Lung (tissue), 12 donors: ENCODE measurements around the gene ARHGEF28. TPM values are rescaled to one million over a fixed set of nuclear protein-coding genes. Genes with fewer than 3 reads are reported as not detected.

Experiments
- ATAC-seq: fragments of 200-7000 bp; cut with Tn5 transposase; one replicate; pipeline ENCODE4 v1.9.1; 2020; ENCODE audit warnings: moderate number of reproducible peaks; ENCODE audit not compliant: insufficient read depth, low FRiP score
- DNase-seq, 3 donors: peaks; one replicate each; pipeline ENCODE4 v3.0.0-alpha.2; 2013 to 2017
- H3K27ac ChIP-seq, 2 donors: one replicate each; pipeline ENCODE4 v1.5.1; 2013; ENCODE audit warnings: mild to moderate bottlenecking in 2 of 2, moderate library complexity in 2 of 2, control low read depth in 1 of 2, inconsistent platforms in 1 of 2, low read depth in 1 of 2, low read length in 1 of 2
- H3K27me3 ChIP-seq, 3 donors: one replicate each; pipeline ENCODE4 v1.5.1; 2013; ENCODE audit warnings: low read length in 2 of 3; ENCODE audit not compliant: control insufficient read depth in 3 of 3, insufficient read depth in 3 of 3
- H3K36me3 ChIP-seq, 4 donors: one replicate each; pipeline ENCODE4 v1.5.1; 2013; ENCODE audit warnings: low read length in 4 of 4, mild to moderate bottlenecking in 1 of 4, moderate library complexity in 1 of 4; ENCODE audit not compliant: control insufficient read depth in 4 of 4, insufficient read depth in 4 of 4
- H3K4me1 ChIP-seq, 5 donors: one replicate each; pipeline ENCODE4 v1.5.1; 2013; ENCODE audit warnings: low read length in 5 of 5, mild to moderate bottlenecking in 2 of 5, moderate library complexity in 1 of 5; ENCODE audit not compliant: control insufficient read depth in 5 of 5, insufficient read depth in 5 of 5
- H3K4me3 ChIP-seq: one replicate; pipeline ENCODE4 v1.5.1; 2013; ENCODE audit warnings: mild to moderate bottlenecking, control low read depth, moderate library complexity
- H3K9ac ChIP-seq, 2 donors: one replicate each; pipeline ENCODE4 v1.5.1; 2013; ENCODE audit warnings: low read length in 2 of 2, control low read depth in 1 of 2; ENCODE audit not compliant: insufficient read depth in 1 of 2
- H3K9me3 ChIP-seq, 4 donors: one replicate each; pipeline ENCODE4 v1.5.1; 2013; ENCODE audit warnings: low read length in 3 of 4, mild to moderate bottlenecking in 1 of 4, moderate library complexity in 1 of 4; ENCODE audit not compliant: control insufficient read depth in 4 of 4, insufficient read depth in 3 of 4
- WGBS, 2 donors: extraction: QIAGEN DNeasy Blood & Tissue Kit; methylation state at CpG; one replicate each; pipeline ENCODE4 v1.1.7; 2013; 5-methylcytosine and 5-hydroxymethylcytosine counted together
- polyA plus RNA-seq, 2 donors: library from polyadenylated mRNA; stranded (reverse); fragments of 200-250 nt; gene quantifications; one replicate each; pipeline ENCODE4 v1.2.1, GENCODE V29; 2013
- total RNA-seq, 2 donors: library from RNA; depleted of rRNA in 1 of 2; stranded (reverse); fragments of >200 nt in 1 of 2; gene quantifications; one replicate each; pipeline ENCODE4 v1.2.1, GENCODE V29; 2014 to 2021
- TF ChIP-seq, protein P1 (sequence below): IDR thresholded peaks from 2 replicates; pipeline ENCODE4 v1.5.1; 2012; ENCODE audit warnings: mild to moderate bottlenecking; ENCODE audit errors: control extremely low read depth, extremely low read depth
- donor health status: control.
- donor health status: control.
- donor health status: Bipolar disorder and iron deficiency.
- donor health status: healthy.
- donor health status: DM: yes; HTN: yes; CAD: no.

ARHGEF28 gene
- total and polyA plus RNA-seq, 4 donors, result 3.0 to 13.0 (median 10.0) TPM

DNA sequence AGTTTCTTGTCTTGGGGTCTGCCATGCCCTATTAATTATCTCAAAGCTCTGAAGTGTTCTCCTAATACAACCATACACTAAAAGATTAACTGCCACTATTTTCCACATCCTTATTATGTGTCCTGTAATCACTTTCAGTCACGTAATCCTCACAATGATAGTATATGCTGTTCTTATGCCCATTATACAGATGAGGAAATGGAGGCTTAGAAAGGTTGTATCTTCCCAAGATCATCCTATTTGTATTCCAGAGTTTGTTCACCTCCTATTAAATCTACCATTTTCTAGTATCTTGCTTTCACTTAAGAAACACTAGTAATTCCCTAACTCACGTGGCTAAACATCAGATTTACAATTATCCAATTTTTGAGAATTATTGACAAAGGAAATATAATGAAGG, 2.9 kb upstream of the ARHGEF28 start:
- Histone ChIP-seq H3K4me1 (peaks cover 0 to 8% (median 5%) of the 10 kb centered on the region in 5 donors), H3K27me3 (peaks cover 0 to 19% (median 6%) of the 10 kb centered on the region in 3 donors), H3K27ac (no peak overlapping the region), H3K4me3 (no peak overlapping the region), H3K9ac (no peak overlapping the region), H3K9me3 (no peaks in the 10 kb centered on the region), H3K36me3 (no peaks in the 10 kb centered on the region)
- no peak for DNase-seq
- TF ChIP-seq, protein P1, sequence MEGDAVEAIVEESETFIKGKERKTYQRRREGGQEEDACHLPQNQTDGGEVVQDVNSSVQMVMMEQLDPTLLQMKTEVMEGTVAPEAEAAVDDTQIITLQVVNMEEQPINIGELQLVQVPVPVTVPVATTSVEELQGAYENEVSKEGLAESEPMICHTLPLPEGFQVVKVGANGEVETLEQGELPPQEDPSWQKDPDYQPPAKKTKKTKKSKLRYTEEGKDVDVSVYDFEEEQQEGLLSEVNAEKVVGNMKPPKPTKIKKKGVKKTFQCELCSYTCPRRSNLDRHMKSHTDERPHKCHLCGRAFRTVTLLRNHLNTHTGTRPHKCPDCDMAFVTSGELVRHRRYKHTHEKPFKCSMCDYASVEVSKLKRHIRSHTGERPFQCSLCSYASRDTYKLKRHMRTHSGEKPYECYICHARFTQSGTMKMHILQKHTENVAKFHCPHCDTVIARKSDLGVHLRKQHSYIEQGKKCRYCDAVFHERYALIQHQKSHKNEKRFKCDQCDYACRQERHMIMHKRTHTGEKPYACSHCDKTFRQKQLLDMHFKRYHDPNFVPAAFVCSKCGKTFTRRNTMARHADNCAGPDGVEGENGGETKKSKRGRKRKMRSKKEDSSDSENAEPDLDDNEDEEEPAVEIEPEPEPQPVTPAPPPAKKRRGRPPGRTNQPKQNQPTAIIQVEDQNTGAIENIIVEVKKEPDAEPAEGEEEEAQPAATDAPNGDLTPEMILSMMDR, result no peak
- no peak for ATAC-seq
- 93 to 96% methylated on average over 2 of the region's 2 CpGs for WGBS, 2 donors

DNA sequence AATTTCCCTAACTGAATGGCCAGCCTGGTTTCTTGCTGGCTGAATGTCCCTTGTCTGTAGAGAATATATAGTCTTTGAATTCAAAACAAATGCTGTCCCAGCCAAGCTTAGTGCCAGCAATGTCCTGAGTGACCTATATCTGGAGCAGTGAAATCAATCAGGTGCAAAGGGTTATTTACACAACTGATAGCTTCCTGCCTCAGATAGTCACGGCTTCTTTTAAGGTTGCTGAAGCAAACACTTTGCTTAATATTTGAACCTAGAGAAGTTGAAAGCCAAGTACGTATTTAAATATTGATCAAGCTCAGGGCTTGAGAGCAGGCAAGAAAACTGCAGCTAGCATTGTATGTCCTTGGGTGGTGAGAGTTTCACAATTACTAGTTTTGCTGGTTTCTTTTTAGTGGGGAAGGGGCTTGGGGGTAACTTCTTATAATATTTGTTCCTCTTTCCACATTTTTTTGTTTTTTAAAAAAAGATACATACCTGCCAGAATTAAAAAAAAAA, 2.0 kb upstream of the ARHGEF28 start:
- 63 to 70% methylated on average over 2 of the region's 2 CpGs for WGBS, 2 donors

DNA sequence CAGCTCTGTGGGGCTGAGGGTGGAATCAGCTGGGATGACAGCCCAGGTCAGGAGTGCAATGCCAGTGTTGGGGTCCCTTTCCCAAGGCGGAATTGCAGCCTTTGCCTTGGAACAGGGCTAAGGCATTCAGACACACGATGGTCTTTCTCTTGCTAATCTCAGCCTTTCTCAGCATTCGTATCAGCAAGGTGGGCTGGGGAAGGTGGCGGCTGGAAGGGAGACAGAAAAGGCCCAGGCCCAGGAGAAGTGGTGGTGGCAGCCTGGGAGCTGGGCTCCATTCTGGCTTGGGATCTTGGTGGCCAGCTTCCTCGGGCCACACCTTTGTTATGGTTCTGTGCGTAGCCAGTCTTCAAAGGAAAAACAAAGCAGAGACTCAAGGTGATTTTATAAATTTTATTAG, 1.1 kb upstream of the ARHGEF28 start:
- DNase-seq (no peak), ATAC-seq (no peak)
- H3K4me3 ChIP-seq, result no peak overlapping the region
- no peaks in the 10 kb centered on the region for H3K9me3 ChIP-seq
- 94 to 96% methylated on average over 6 of the region's 6 CpGs for WGBS, 2 donors
- H3K27me3 ChIP-seq, result peaks cover 0 to 24% (median 8%) of the 10 kb centered on the region in 3 donors
- H3K4me1 ChIP-seq, result peaks cover 0 to 8% (median 5%) of the 10 kb centered on the region in 5 donors
- no peak overlapping the region for H3K9ac ChIP-seq
- TF ChIP-seq, protein P1, result no peak
- no peak overlapping the region for H3K27ac ChIP-seq
- H3K36me3 ChIP-seq, result no peaks in the 10 kb centered on the region

More for the DNA sequence above, 2.0 kb upstream of the ARHGEF28 start:
- ATAC-seq, result no peak
- Histone ChIP-seq H3K4me3 (no peak overlapping the region), H3K36me3 (no peaks in the 10 kb centered on the region), H3K4me1 (peaks cover 0 to 8% (median 5%) of the 10 kb centered on the region in 5 donors), H3K27ac (no peak overlapping the region), H3K9ac (no peak overlapping the region), H3K27me3 (peaks cover 0 to 24% (median 6%) of the 10 kb centered on the region in 3 donors), H3K9me3 (no peaks in the 10 kb centered on the region)
- DNase-seq, result no peak
- TF ChIP-seq, protein P1, result no peak

DNA sequence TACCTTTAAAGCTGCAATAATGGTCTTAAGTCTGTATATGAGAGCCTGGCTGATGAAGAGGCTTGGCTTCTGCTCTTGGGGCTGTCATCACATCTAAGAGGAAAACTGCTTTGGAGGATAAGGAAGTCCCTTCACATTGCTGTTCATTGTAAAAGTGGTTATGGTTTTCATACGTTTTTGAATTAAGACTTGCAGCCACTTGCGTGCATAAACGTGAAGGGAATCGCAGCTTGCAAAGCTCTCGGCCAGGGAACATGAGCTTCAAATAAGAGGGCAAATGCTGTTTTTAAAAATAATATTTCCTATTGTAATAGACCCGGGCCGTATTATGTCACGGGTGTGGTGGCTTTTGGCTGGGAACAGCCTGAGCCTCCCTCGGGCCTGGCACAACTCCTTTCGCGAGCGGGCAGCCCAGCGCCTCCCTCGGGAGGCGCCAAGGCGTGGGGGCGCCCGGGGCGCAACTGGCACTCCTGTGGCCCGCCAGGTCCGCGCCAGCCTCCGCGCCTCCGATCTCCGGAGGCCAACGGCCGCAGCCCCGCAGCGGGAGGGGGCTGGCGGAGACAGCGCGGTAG, 538 bp upstream of the ARHGEF28 start:
- DNase-seq, result peak in 1 of 3 donors; percentile 23
- Histone ChIP-seq H3K36me3 (no peaks in the 10 kb centered on the region), H3K27me3 (peaks cover 0 to 24% (median 8%) of the 10 kb centered on the region in 3 donors), H3K4me3 (peak overlapping the region; percentile 52), H3K9me3 (no peaks in the 10 kb centered on the region), H3K9ac (no peak overlapping the region), H3K4me1 (peaks cover 0 to 8% (median 5%) of the 10 kb centered on the region in 5 donors), H3K27ac (peak overlapping the region in 1 of 2 donors; percentile 64)
- peak; percentile 39 for ATAC-seq
- 3 to 4% methylated on average over 21 to 33 of the region's 33 CpGs for WGBS, 2 donors
- TF ChIP-seq, protein P1, result no peak
